Ovary (tissue), 3 donors: ENCODE measurements around the gene DNAJB4.

Experiments
- EP300 ChIP-seq: sonication (generic); formaldehyde crosslinking; IDR thresholded peaks from one replicate; pipeline ENCODE4 v1.6.1; 2017; ENCODE audit warnings: antibody characterized with exemption
- TF ChIP-seq, protein P1 (sequence below), 3 donors: fragments of 450-650 bp in 2 of 3; fragments of 200-600 bp in 1 of 3; IDR thresholded peaks; one replicate each; pipeline versions ENCODE4 v1.5.1 to v1.8.0; 2016 to 2022; ENCODE audit warnings: antibody characterized with exemption in 3 of 3, mild to moderate bottlenecking in 1 of 3
- donor health status: DM: no; HTN: no; CAD: no.

DNA sequence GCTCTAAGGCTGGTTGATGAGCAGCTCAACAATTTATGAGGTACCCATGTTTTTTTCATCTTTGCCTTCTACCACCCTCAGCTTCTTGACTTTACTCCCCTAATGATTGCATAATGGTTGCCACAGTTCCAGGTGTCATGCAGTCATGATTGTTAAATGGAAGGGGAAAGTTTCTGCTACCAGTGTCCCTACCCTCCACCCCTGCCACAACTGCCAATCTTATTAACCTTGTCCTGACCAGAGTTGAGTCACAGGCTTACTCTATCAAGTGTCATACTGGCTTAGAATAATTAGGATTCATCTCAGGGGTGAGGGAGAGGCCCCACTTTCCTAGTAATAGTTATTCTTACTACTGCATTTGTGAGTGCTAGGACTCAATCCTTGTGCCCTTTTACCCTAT, 17.9 kb upstream of the DNAJB4 start:
- TF ChIP-seq, protein P1, sequence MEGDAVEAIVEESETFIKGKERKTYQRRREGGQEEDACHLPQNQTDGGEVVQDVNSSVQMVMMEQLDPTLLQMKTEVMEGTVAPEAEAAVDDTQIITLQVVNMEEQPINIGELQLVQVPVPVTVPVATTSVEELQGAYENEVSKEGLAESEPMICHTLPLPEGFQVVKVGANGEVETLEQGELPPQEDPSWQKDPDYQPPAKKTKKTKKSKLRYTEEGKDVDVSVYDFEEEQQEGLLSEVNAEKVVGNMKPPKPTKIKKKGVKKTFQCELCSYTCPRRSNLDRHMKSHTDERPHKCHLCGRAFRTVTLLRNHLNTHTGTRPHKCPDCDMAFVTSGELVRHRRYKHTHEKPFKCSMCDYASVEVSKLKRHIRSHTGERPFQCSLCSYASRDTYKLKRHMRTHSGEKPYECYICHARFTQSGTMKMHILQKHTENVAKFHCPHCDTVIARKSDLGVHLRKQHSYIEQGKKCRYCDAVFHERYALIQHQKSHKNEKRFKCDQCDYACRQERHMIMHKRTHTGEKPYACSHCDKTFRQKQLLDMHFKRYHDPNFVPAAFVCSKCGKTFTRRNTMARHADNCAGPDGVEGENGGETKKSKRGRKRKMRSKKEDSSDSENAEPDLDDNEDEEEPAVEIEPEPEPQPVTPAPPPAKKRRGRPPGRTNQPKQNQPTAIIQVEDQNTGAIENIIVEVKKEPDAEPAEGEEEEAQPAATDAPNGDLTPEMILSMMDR (IDR thresholded peaks at IDR 0.05), result no peak
- TF ChIP-seq EP300, result no peak
